GM12878 (cell line): ENCODE measurements around the gene TMC7. TPM values are rescaled to one million over a fixed set of nuclear protein-coding genes. Genes with fewer than 3 reads are reported as not detected.

ENCODE experiments used
- ATAC-seq: fragments of 200-7000 bp; cut with Tn5 transposase; 3 replicates; pipeline ENCODE4 v1.9.1; 2020; ENCODE audit warnings: mild to moderate bottlenecking, moderate library complexity
- BruUV-seq: library from RNA; stranded (reverse); fragments of 400-500 nt; replicated peaks from 2 replicates; lab custom pipeline; 2021; lab: Mats Ljungman, UMichigan
- CTCF ChIA-PET: fragments of 300-600 bp; sonication (Branson Sonifier 250); formaldehyde crosslinking; extraction: SDS; loops from one replicate; lab custom pipeline; 2021; ENCODE audit warnings: inconsistent platforms; lab: Yijun Ruan, JAX
- POLR2A ChIA-PET: fragments of 350-600 bp; formaldehyde crosslinking; extraction: SDS; loops from one replicate; lab custom pipeline; 2021; ENCODE audit warnings: inconsistent platforms; lab: Charles Lee
- RAD21 ChIA-PET: fragments of 300-600 bp; sonication (Branson Sonifier 250); formaldehyde crosslinking; loops from one replicate; lab custom pipeline; 2023; ENCODE audit warnings: antibody characterized with exemption; ENCODE audit not compliant: unreplicated experiment; lab: Charles Lee
- SMC1A ChIA-PET: fragments of 300-600 bp; sonication (Branson Sonifier 250); formaldehyde crosslinking; loops from one replicate; lab custom pipeline; 2023; ENCODE audit not compliant: unreplicated experiment, uncharacterized antibody; lab: Charles Lee
- DNase-seq: peaks from one replicate; pipeline ENCODE4 v3.0.0-alpha.2; 2011; ENCODE audit warnings: low read depth, low spot score
- FAIRE-seq: peaks from 3 replicates; lab custom pipeline; 2011; peaks lifted over from hg19 to GRCh38; lab: Jason Lieb, UNC
- H2AFZ ChIP-seq: 2 replicates; pipeline ENCODE4 v1.6.0; 2011; ENCODE audit warnings: low read depth, low read length, control low read depth; ENCODE audit not compliant: control insufficient read depth
- H3K27ac ChIP-seq: 2 replicates; pipeline ENCODE4 v1.5.1; 2011; ENCODE audit warnings: control low read depth; ENCODE audit not compliant: control insufficient read depth, insufficient read depth
- H3K27me3 ChIP-seq, 2 experiments: replicated peaks in 1 of 2; 2 replicates each; pipeline versions ENCODE4 v1.6.0 to v1.6.1; 2011; ENCODE audit warnings: low read length in 1 of 2; ENCODE audit not compliant: control insufficient read depth in 2 of 2, insufficient read depth in 2 of 2
- H3K36me3 ChIP-seq, 2 experiments: 2 replicates each; pipeline ENCODE4 v1.5.1; 2011; ENCODE audit warnings: low read length in 1 of 2; ENCODE audit not compliant: control insufficient read depth in 2 of 2, insufficient read depth in 2 of 2
- H3K4me1 ChIP-seq: 2 replicates; pipeline ENCODE4 v1.6.1; 2011; ENCODE audit warnings: mild to moderate bottlenecking, low read length, moderate library complexity, mixed read lengths; ENCODE audit not compliant: control insufficient read depth, insufficient read depth
- H3K4me2 ChIP-seq: 2 replicates; pipeline ENCODE4 v1.6.0; 2011; ENCODE audit warnings: control low read depth; ENCODE audit not compliant: control insufficient read depth, insufficient read depth
- H3K4me3 ChIP-seq: fragments of 200-600 bp; sonication (generic); 2 replicates; pipeline ENCODE4 v1.5.1; 2016
- H3K79me2 ChIP-seq: 2 replicates; pipeline ENCODE4 v1.6.0; 2011; ENCODE audit warnings: low read length; ENCODE audit not compliant: control insufficient read depth, insufficient read depth
- H3K9ac ChIP-seq: 2 replicates; pipeline ENCODE4 v1.8.0; 2011; ENCODE audit warnings: low read length, control low read depth, mixed read lengths; ENCODE audit not compliant: control insufficient read depth, insufficient read depth
- H3K9me3 ChIP-seq: replicated peaks from 3 replicates; pipeline ENCODE4 v1.5.1; 2011; ENCODE audit warnings: mild to moderate bottlenecking, low read length; ENCODE audit not compliant: control insufficient read depth, insufficient read depth
- H4K20me1 ChIP-seq: 2 replicates; pipeline ENCODE4 v1.6.0; 2011; ENCODE audit not compliant: control insufficient read depth, insufficient read depth
- ESRRA ChIP-seq: IDR thresholded peaks from 2 replicates; pipeline ENCODE4 v1.6.1; 2012; ENCODE audit warnings: mild to moderate bottlenecking, low read length, improper control_type of control experiment
- EZH2 ChIP-seq: IDR thresholded peaks from 2 replicates; pipeline ENCODE4 v1.6.1; 2012; ENCODE audit warnings: low read depth, mild to moderate bottlenecking, control low read depth, inconsistent platforms, low read length, borderline replicate concordance; ENCODE audit not compliant: control insufficient read depth
- FOS ChIP-seq: IDR thresholded peaks from 3 replicates; pipeline ENCODE4 v1.6.1; 2011; ENCODE audit warnings: borderline replicate concordance; ENCODE audit not compliant: insufficient read length; ENCODE audit errors: extremely low read depth
- MYB ChIP-seq: fragments of 150-350 bp; IDR thresholded peaks from 2 replicates; pipeline ENCODE4 v1.6.1; 2014; ENCODE audit warnings: mild to moderate bottlenecking, low read depth, low read length, borderline replicate concordance
- NR2F1 ChIP-seq: fragments of 450-650 bp; conservative IDR thresholded peaks from 2 replicates; pipeline ENCODE4 v1.6.1; 2017; ENCODE audit warnings: mild to moderate bottlenecking
- TAF1 ChIP-seq: IDR thresholded peaks from 2 replicates; pipeline ENCODE4 v1.6.1; 2011; ENCODE audit warnings: mild to moderate bottlenecking, low read depth, low read length, borderline replicate concordance
- YY1 ChIP-seq: IDR thresholded peaks from 2 replicates; pipeline ENCODE4 v1.6.1; 2011; ENCODE audit warnings: low read depth, mild to moderate bottlenecking, low read length
- ZBED1 ChIP-seq: IDR thresholded peaks from 2 replicates; pipeline ENCODE4 v1.6.1; 2016; ENCODE audit warnings: borderline replicate concordance
- ZBTB40 ChIP-seq: fragments of 450-650 bp; IDR thresholded peaks from 2 replicates; pipeline ENCODE4 v1.6.1; 2016; ENCODE audit warnings: mild to moderate bottlenecking, moderate library complexity, borderline replicate concordance
- WGBS: methylation state at CpG from one replicate; pipeline ENCODE4 v1.1.6; 2016; ENCODE audit warnings: low lambda C conversion rate; ENCODE audit not compliant: insufficient replicate concordance, insufficient coverage; ENCODE audit errors: missing lambda C conversion rate; 5-methylcytosine and 5-hydroxymethylcytosine counted together
- in situ Hi-C: fragments of 300-500 bp; cut with MboI; formaldehyde crosslinking; loops from 9 replicates; pipeline ENCODE4 v1.14.3; 2018; ENCODE audit warnings: mixed read lengths
- intact Hi-C: fragments of 100-400 bp; cut with micrococcal nuclease; formaldehyde crosslinking; loops from one replicate; pipeline ENCODE4 v1.14.2; 2022; ENCODE audit not compliant: unreplicated experiment
- polyA plus RNA-seq, 11 experiments: library from polyadenylated mRNA; depleted of rRNA in 4 of 11; unstranded in 6 of 11; stranded (reverse) in 5 of 11; fragments of >200 nt; fragmentation: Nextera tagmentation in 4 of 11; fragmentation: Illumina TruSeq in 1 of 11; extraction: Ambion mirVana in 4 of 11; extraction: Trizol in 1 of 11; gene quantifications; 1 replicate in 1 of 11; 2 replicates in 10 of 11; pipeline versions ENCODE4 v1.2.1 to v1.2.3, GENCODE V29; 2011 to 2016; ENCODE audit warnings: inconsistent platforms in 2 of 11, missing spikeins in 2 of 11, low read depth in 1 of 11
- total RNA-seq, 4 experiments: library from RNA; depleted of rRNA in 3 of 4; stranded (reverse); fragments of >200 nt in 3 of 4; fragmentation: Illumina TruSeq in 1 of 4; extraction: Trizol in 1 of 4; gene quantifications; 2 replicates each; pipeline versions ENCODE4 v1.2.1 to v1.2.3, GENCODE V29; 2013 to 2021
- TF ChIP-seq, protein P1 (sequence below): fragments of 450-650 bp; IDR thresholded peaks from 2 replicates; pipeline ENCODE4 v1.6.1; 2016; ENCODE audit warnings: mild to moderate bottlenecking
- TF ChIP-seq, protein P2 (sequence below): fragments of 450-650 bp; IDR thresholded peaks from 2 replicates; pipeline ENCODE4 v1.6.1; 2017; ENCODE audit warnings: borderline replicate concordance
- TF ChIP-seq, protein P3 (sequence below): IDR thresholded peaks from 2 replicates; pipeline ENCODE4 v1.6.1; 2012; ENCODE audit warnings: low read depth, low read length, improper control_type of control experiment

TMC7 gene
- total and polyA plus RNA-seq, 10 of the 15 experiments (the other 5 are each of a cell fraction or from before 2014, with no cell fraction given): 0.15 TPM; not detected in 9

- TF ChIP-seq MYB: no peak
- TF ChIP-seq FOS: no peak
- TF ChIP-seq EZH2: no peak
- TF ChIP-seq YY1: peak; percentile 86
- TF ChIP-seq TAF1: no peak
- TF ChIP-seq, protein P1, sequence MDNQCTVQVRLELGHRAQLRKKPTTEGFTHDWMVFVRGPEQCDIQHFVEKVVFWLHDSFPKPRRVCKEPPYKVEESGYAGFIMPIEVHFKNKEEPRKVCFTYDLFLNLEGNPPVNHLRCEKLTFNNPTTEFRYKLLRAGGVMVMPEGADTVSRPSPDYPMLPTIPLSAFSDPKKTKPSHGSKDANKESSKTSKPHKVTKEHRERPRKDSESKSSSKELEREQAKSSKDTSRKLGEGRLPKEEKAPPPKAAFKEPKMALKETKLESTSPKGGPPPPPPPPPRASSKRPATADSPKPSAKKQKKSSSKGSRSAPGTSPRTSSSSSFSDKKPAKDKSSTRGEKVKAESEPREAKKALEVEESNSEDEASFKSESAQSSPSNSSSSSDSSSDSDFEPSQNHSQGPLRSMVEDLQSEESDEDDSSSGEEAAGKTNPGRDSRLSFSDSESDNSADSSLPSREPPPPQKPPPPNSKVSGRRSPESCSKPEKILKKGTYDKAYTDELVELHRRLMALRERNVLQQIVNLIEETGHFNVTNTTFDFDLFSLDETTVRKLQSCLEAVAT: no peak
- TF ChIP-seq ZBED1: no peak
Observed at GRCh38 chr16:19086322-19087199, 102.8 kb downstream of the TMC7 start (continued).

DNA sequence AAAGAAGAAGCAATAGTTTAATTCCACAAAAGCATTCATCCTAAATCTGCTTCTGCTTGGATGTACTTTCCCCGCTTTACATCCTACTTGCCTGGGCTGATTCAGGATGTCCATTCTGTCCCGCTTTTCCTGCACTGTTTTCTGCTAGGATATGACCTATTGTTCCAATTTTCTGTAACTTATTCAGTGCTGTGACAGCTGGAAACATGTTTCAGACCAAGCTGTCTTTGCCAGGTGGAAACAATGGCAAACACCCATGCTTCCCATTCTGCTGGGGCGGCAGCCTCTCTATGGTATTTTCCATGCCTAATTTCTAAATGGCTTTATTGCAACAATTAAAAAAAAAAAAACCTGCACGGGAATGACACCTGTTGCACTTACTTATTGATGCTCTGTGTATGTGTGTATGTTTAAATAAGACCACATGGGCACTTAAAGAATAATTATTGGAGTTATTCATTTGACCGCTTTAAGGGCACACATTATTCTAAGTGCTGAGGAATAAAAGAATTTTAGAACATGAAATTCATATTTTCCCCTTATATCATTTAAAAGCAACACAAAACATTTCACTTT is 104.7 kb downstream of the TMC7 start:
- intact Hi-C loops: loop anchor here (5.0 kb wide), 1 partner anchor 39 kb away; no protein-coding TSS in a partner anchor
- POLR2A ChIA-PET: no interaction called here
- TF ChIP-seq, protein P2, sequence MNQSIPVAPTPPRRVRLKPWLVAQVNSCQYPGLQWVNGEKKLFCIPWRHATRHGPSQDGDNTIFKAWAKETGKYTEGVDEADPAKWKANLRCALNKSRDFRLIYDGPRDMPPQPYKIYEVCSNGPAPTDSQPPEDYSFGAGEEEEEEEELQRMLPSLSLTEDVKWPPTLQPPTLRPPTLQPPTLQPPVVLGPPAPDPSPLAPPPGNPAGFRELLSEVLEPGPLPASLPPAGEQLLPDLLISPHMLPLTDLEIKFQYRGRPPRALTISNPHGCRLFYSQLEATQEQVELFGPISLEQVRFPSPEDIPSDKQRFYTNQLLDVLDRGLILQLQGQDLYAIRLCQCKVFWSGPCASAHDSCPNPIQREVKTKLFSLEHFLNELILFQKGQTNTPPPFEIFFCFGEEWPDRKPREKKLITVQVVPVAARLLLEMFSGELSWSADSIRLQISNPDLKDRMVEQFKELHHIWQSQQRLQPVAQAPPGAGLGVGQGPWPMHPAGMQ: no peak
- TF ChIP-seq ESRRA (no peak), MYB (no peak), NR2F1 (no peak), ZBTB40 (no peak)
- TF ChIP-seq, protein P3, sequence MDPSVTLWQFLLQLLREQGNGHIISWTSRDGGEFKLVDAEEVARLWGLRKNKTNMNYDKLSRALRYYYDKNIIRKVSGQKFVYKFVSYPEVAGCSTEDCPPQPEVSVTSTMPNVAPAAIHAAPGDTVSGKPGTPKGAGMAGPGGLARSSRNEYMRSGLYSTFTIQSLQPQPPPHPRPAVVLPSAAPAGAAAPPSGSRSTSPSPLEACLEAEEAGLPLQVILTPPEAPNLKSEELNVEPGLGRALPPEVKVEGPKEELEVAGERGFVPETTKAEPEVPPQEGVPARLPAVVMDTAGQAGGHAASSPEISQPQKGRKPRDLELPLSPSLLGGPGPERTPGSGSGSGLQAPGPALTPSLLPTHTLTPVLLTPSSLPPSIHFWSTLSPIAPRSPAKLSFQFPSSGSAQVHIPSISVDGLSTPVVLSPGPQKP: no peak

More for the DNA sequence above, 104.7 kb downstream of the TMC7 start:
- Histone ChIP-seq H3K36me3 (no peaks in the 10 kb centered on the region), H3K4me1 (peaks cover 3% of the 10 kb centered on the region; the same call in 1 of the 2 replicates), H4K20me1 (no peaks in the 10 kb centered on the region), H3K27me3 (no peaks in the 10 kb centered on the region), H2AFZ (no peak overlapping the region), H3K4me2 (no peak overlapping the region), H3K4me3 (no peak overlapping the region), H3K9me3 (no peaks in the 10 kb centered on the region; the same call in 2 of the 3 replicates), H3K9ac (no peak overlapping the region), H3K27ac (no peak overlapping the region), H3K79me2 (no peaks in the 10 kb centered on the region)
- no TSS peak for BruUV-seq
- ChIA-PET RAD21 (no interaction called here), CTCF (interaction anchor here (2.0 to 5.6 kb wide), 2 partner anchors 91 to 301 kb away, joined by 5 to 80 read pairs; no protein-coding TSS in a partner anchor), SMC1A (interaction anchor here (1.0 kb wide), 1 partner anchor 31 kb away, joined by 3 read pairs; no protein-coding TSS in a partner anchor)
- WGBS: 75% methylated on average over 5 of the region's 5 CpGs
- FAIRE-seq (no peak), DNase-seq (no peak), ATAC-seq (no peak)
- in situ Hi-C loops: loop anchor here (5.0 kb wide), 1 partner anchor 289 kb away; no protein-coding TSS in a partner anchor
